HT-29 (cell line): Measurements from ENCODE around the gene NPHS2. TPM values are rescaled to one million over a fixed set of nuclear protein-coding genes. Genes with fewer than 3 reads are reported as not detected.
A peak's percentile ranks its signal among the peaks of the same experiment; 100 is the strongest.

Experiments used
- DNase-seq: peaks from one replicate; pipeline ENCODE4 v3.0.0-alpha.2; 2015; ENCODE audit warnings: low spot score
- total RNA-seq: library from RNA; depleted of rRNA; stranded (reverse); fragments of >200 nt; shearing (Covaris generic); gene quantifications from 2 replicates; pipeline ENCODE4 v1.2.3, GENCODE V29; 2014; rRNA removed

The NPHS2 gene
- total RNA-seq, result not detected in 2 replicates

DNA sequence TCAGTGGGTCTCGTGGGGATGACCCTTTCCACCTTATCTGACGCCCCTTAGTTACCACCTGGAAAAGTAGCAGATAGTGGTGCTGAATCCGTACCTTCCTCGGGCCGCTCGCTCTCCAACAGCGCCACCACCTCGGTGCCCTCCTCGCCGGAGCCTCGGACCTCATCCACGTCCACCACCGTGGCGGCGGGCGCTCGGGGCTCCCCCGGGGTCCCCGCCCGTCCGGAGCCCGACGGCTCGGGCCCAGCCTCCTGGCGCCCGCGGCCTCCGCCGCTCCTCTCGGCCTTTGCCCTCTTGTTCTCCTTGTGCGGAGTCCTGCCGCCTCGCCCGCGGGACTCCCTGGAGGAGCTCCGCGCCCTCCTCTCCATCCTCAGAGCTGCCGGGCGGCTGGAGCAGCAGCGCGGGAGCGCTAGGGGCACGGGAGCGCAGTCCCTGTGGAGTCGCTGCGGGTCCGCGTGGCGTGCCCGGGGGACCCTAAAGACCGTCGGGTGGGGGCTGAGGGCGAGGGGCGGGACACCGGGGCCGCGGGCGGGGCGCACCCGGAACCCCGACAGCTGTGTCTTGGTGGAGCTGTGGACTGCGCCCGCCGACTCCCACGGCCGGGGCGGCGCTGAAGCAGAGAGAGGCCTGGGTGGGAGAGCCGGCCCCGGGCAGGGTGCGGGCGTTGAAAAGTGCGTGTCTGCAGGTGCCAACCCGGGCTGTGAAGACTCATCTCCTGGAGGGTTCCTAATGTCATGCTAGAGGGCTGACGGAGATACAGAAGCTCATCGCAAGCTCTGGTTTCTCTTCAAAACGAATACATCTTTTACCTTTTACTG, at the start of gene NPHS2:
Gene NPHS2 (minus strand): TSS at position 452 of the 818 bp plus-strand sequence. CDS start 84 bp downstream, at position 368.
- DNase-seq, result no peak

DNA sequence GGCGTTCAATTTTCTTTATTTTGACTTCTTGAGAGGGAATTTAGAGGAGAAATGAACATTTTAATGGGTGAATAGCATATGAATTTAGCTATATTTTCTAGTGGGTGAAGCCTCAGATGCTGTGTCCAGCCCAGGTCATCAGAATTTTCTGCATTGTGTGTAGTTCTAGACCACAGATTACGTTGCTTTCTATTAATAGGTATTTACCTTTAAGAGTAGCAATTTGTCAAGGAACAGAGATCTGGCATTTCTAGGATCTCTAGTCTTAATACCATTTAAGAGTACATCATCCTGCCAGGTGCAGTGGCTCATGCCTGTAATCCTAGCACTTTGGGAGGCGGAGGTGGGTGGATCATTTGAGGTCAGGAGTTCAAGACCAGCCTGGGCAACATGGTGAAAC, 36.6 kb upstream of the NPHS2 start:
- no peak for DNase-seq

DNA sequence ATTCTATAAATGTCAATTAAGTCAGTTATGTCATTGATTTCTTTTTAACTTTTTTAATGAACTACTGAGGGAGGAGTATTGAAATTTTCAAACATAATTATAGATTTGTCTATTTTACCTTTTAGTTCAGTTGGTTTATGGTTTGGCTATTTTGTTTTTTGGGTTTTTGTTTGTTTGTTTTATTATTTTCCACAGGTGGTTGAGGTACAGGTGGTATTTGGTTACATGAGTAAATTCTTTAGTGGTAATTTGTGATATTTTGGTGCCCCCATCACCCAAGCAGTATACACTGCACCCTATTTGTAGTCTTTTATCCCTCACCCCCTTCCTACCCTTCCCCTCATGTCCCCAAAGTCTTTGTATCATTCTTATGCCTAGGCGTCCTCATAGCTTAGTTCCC, 25.3 kb upstream of the NPHS2 start:
- no peak for DNase-seq

DNA sequence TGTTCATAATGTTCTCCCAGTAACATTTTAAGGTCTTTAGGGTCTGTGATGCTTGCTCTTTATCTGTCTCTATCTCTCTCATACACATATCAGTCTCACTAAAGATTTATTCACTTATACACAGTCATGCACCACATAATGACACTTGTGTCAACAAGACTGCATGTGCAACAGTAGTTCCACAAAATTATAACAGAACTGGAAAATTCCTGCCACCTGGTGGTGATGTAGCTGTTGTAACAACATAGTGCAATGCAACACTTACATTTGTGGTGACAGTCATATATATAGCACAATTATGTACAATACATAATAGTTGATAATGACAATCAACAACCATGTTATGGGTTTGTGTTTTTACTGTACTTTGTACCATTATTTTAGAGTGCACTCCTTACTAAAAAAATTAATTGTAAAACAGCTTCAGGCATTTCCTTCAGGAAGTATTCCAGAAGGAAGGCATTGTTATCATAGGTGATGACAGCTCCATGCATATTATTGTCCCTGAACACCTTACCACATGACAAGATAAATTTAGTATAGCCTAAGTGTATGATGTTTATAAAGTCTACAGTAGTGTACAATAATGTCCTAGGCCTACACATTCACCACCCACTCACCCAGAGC, 24.0 kb upstream of the NPHS2 start:
- peak; percentile 73 for DNase-seq

DNA sequence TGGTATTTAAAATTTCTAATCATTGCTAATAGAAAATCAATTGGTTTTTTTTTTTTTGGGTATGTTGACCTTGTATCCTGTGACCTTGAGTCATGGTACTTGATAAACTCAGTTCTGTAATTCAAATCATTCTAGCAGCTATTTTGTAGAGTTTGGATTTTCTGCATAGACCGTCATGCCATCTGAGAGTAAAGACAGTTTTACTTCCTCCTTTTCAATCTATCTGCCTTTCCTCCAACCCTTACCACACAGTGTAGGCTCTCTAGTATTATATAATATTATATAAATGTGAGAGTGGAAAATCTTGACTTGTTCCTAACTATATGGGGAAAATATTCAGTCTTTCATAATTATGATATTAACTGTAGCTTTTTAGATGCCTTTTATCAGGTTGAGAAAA, 22.9 kb upstream of the NPHS2 start:
- no peak for DNase-seq

DNA sequence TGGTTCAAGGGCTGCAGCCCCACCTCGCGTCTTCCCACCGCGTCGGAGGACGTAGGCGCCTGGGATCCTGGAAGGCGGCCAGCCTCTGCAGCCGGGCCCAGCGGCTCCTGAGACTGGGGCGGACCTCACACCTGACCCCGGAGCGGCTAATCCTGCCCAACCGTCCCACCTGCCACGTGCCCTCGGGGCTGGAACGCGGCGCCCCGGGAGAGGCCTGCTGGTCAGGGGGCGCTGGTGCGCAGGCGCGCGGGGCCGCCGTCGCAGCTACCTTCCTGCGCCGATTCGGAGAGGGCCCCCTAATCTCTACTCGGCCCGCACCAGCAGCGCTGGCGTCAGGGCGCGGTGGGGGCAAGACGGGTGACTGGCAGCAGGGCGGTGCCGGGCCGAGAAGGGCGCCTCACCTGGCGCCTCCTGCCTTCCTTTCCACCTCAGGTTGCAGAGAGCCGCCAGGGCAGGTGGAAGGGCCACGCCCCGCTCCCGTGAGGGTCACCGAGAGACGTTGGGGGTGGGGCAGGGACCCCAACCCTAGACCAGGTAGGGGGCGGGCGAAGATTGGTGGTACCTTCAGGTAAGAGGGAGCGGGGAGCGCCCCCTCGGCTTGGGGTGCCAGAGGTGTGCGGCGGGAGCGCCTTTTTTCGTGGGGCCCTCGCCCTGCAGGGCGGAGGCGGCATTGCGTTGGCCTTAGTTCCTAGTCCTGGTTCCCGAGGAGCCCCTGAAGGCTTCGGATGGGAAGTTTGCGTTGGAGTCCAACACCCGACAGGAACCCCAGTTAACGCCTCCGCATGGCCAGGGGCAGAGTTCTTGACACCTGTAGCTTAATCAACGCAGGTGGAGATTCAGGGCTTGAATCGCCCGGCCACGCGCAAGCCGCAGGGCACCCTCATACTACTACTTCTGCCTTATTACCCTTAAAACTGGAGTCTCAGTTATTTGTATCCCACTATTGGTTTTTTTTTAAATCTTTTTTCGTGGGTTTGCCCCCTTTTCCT, 16.1 kb upstream of the NPHS2 start, which contains the start of gene TDRD5:
Gene TDRD5 (plus strand): TSS at position 241 of the 989 bp plus-strand sequence. CDS start 784 bp downstream, outside the sequence.
- peak; percentile 30 for DNase-seq

DNA sequence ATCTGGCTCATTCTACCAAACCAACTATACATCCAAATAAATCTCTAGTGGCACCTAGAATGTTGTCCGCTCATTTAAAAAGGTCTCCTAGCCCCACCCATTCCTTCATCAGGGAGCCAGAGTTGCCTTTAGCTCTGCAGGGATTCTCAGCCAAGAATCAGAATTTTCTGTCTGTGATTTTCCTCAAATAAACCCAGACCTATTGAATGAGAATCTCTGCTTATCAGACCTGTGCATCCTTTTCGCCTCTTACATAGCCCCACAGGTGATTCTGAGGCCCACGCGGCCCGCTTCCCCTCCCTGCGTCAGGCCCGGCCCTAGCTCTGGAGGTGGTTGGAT, 15.5 kb upstream of the NPHS2 start:
- no peak for DNase-seq

DNA sequence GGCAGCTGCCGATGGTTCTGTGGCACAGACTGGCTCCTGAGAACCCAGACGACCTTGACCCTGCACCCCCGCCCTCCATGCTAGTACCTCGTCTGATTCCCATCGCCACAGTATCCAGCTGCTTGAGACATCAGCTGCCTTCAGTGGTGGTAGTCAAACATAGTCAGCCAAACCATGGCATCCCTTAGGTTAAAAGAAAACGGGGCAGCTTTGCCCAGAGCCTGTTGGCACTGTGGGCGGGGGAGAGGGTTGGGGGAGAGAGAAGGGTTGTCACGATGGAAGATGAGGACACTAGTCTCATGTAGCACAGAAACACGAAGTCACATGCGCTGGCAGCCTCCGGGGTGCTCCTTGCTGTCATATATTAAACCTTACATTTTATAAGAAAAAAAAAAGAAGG, 14.9 kb upstream of the NPHS2 start:
- no peak for DNase-seq

DNA sequence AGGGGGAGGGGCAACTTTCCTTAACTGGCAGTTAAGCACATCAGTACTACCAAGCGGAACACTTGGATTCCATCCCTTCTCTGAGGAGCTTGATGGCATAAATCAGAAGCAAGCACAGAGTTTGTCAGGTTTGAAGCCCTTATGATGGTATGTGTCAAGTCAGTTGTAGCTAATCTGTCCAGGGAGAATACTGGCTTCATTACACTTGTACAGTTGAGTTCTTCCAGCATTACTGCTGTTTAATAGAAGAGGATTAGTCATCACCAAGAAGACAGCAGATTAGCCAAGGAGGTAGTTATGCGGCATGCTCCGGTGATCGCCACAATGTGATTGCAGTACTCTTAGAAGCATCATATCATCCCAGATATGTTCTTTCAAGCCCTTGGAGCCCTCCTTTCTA, 13.8 kb upstream of the NPHS2 start:
- DNase-seq, result no peak

DNA sequence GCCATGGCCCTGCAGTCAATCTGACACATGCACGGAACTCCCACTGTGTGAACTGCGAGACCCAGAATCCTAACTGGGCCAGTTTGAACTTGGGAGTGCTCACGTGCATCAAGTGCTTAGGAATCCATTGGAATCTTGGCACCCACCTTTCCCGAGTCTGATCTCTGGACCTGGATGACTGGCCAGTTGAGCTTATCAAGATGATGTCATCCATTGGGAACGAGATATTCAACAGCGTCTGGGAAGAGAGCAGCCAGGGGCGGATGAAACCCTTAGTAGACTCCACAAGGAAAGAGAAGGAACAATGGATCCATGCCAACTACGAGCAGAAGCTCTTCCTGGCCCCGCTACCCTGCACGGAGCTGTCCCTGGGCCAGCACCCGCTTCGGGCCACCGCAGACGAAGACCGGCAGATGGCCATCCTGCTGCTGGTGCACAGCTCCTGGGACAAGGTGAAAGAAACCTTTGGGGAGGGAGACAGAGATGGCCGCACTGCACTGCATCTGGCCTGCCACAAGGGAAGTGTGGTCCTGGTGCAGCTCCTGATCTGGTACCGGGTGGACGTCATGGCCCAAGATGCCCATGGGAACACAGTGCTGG, 12.8 kb upstream of the NPHS2 start:
- no peak for DNase-seq

DNA sequence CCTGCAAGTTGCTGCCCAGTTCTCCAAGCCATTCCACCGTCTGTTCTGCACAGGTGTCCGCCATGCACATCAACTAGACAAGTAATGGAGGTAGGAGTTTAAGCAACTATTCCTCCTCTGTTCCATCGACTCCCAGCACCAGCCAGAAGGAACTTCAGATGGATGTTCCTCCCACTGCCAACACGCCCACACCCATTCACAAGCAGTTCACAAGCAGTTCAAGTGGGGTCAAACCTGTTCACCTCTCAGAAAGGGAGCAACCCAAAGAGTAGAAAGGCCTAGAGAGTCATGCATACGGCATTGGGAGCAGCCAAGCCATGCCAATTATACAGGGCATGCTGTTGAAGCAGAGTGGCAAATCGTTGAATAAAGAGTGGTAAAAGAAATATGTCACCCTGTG, 11.6 kb upstream of the NPHS2 start:
- DNase-seq, result no peak

DNA sequence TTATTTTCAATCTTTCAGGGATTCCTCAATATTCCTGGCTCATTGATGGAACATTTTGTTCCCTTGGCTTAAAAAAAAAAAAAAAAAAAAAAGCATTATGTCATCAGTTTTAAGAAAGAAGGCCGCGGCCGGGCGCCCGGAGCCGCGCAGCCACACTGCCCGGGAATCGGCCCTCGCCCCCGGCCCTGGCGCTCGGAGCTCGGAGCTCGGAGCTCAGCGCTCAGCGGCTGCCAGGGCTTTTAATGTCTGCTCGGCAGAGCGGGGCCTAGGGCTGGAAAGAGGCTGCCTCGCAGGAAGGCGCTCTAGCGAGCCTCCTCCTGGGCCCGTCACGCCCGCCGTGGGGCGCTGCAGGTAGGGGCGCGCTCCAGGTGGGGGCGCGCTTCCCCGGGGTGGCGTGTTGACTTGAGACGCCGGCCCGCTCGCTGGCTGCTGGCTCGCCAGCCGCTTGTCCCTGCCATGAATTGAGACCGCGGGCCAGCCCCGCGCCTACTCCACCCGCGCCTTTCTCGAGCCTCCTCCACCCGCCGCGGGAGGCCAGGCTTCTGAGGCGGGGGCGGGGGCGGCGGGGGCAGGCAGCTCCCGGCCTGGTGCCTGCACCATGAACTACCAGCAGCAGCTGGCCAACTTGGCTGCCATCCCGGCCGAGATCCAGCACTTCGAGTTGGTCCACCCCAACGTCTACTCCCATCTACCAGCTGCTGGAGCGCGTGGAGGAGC, 10.5 kb upstream of the NPHS2 start:
- peak; percentile 19 for DNase-seq

DNA sequence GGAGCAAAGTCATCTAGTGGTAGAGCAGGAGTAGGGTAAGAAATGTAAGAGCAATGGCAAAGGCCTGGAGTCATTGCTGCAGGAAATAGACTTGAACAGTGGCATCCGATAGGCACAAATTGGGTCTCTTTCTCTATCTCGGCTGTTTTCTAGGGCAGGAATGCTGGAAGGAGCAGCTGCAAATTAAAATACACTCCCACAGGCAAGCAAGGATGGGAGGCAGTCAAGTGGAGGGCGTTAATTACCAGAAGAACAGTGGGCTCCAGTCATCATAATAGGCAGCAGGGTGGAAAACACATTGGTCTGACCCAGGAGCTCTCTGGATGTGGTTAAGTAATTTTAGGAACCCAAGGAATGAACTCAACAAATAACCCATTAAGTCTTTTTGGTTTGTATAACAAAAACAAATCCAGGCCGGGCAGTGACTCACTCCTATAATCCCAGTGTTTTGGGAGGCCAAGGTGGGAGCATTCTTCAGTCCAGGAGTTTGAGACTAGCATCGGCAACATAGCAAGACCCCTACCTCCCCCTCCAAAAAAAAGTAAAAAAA, 8.1 kb upstream of the NPHS2 start:
- no peak for DNase-seq

DNA sequence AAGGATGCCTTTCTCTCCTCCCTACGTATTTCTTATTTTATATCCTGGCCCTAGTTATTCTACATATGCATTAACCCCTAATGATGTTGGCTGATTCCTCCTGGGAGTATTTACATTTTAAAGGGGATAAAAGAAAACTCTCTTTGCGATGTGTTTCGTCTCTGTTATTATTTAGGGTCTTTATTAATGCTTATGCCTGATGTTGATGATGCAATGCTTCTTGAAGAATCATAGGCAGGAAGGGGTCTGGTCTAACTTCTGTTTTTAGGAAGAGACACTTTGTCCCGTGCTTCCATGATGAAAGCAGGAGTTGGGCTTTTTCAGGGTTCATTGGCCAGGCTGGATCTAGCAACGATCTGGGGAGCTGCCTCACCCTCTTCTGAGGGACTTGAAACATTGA, 761 bp upstream of the NPHS2 start:
- no peak for DNase-seq

DNA sequence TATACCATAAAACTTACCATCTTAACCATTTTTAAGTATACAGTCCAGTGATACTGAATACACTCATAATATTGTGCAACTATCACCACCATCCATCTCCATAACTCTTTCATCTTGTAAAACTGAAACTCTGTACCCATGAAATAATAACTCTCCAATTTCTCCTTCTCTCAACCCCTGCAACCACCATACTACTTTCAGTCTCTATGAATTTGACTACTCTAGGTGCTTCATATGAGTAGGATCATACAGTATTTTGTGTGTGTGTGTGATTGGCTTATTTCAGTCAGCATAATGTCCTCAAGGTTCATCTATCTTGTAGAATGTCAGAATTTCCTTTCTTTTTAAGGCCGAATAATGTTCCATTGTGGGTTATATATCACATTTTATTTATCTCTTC, 17.7 kb downstream of the NPHS2 start:
- no peak for DNase-seq

DNA sequence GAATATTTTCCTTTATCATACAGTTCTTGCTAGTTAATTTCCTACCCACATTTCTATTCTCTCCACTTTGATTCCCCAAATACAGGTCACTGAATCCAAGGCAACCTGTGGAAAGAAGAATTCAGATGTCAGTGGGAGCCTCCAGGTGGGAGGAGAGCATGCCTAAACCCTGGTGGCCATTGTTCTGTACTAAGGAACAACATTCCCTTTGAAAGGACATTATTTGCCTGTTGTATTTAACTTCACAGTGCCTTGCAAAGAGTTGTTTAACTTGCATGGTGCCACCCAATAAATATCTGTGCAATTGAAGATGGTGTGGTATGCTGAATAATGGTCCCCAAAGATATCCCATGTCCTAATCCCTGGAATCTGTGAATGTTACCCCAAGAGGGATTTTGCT, 21.3 kb downstream of the NPHS2 start:
- no peak for DNase-seq

DNA sequence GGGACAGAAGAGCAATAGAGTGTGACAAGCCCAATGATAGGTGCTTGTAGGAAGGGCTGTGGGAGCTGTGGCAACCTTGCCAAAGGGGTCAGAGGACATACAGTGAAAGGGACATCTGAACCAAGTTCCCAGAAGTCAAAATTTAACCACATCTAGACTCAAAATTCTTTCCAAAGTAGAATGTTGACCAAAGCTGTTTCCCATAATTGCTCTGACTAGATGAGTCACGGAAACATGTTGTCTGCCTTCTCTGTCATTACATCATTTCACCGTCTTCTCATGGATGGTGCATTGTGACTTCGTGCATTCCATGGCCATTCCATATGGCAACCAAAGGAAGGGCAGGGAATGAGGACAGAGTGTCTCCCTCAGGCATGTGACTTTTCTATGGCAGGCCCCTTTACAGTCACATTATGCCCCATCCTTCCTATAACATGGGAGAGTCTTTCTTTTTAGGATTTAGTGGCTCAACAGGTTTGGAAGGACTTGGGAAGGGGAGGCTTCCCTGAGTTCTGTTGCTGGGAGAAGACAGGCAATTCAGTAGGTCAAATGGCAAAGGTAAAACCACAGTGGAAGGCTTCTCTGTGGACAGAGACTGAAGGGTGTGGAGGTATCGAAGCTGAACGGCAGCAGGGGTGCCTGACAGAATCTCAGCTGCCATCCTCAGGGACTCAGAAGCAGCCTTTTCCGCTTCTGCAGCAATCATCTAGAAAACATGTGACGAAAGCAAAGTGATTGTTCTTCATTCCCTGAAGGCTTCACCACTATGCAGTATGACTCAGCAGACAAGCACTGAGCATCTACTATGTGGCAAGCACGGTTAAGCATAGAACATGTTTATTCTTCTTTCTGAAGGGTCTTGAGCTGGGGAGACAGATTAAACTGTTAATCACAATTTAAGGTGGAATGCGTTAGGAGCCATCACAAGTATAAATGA, 24.7 kb downstream of the NPHS2 start:
- DNase-seq, result no peak

DNA sequence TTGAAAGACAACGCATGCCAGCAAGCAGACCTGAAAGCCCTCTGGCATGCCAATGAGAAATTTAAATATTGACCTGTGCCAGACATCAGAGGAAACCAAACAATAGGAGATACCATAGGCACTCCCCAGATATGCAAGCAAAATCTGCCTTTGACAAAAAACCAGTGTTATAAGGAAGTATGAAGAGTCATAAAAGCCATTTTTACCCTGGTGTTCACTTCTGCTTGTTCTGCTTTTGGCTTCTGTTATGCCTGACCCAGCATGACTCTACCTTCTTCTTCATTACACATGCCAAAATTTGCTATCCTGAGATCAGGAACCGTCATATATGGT, 26.4 kb downstream of the NPHS2 start:
- DNase-seq, result no peak

DNA sequence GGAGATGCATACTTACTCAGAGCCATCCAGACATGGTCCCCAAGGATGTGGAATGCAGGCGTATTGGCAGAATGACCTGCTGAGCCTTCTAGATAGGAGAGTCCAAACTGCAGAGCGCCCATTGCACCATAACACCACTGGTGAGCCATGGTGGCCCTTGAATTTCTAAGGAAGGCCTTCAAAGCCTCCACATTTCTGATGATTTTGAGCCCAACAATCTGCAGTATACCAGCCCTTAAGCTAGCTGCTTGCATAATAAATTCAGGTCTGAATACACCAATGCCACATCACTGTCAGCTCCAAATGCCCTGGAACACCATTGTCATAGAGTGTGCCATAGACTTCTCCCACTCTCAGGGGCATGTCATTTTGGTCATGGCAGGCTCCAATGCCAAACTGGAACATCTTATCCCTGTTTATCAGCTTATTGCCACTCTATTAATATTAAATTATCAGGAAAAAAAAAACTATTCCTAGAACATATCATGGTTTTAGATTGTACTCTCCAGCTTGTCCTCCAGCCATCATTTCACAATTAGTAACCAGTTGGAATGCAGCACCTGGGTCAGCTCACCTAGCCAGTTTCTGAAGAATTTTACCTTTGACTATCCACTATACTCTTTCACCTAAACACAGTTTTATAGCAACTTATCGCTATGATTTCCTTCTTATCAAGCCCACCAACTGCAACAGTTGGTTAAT, 26.9 kb downstream of the NPHS2 start:
- DNase-seq, result no peak
